PFSK-1 (cell line): Measurements from ENCODE around the gene ERP27.

ENCODE experiments used
- FOXP2 ChIP-seq: optimal IDR thresholded peaks from 2 replicates; pipeline ENCODE3; 2011; ENCODE audit warnings: borderline replicate concordance, control low read depth, inconsistent platforms; ENCODE audit not compliant: insufficient read depth; ENCODE audit errors: extremely low read length, extremely low read depth
- POLR2AphosphoS5 ChIP-seq: IDR thresholded peaks from 2 replicates; pipeline ENCODE4 v1.6.1; 2012; ENCODE audit warnings: low read depth, mild to moderate bottlenecking, control low read depth, low read length, moderate library complexity
- REST ChIP-seq, 2 experiments: IDR thresholded peaks; 2 replicates each; pipeline versions ENCODE4 v1.6.1 to v1.8.0; 2011 to 2012; ENCODE audit warnings: low read depth in 2 of 2, low read length in 2 of 2, control low read depth in 1 of 2, inconsistent platforms in 1 of 2, mild to moderate bottlenecking in 1 of 2, moderate library complexity in 1 of 2; ENCODE audit not compliant: insufficient read depth in 1 of 2
- SIN3A ChIP-seq: IDR thresholded peaks from 2 replicates; pipeline ENCODE4 v1.6.1; 2012; ENCODE audit warnings: mild to moderate bottlenecking, low read length, moderate library complexity, borderline replicate concordance; ENCODE audit not compliant: insufficient read depth
- TAF1 ChIP-seq: IDR thresholded peaks from 2 replicates; pipeline ENCODE4 v1.6.1; 2012; ENCODE audit warnings: low read length, control low read depth, borderline replicate concordance; ENCODE audit not compliant: insufficient read depth

Gene ERP27

GRCh38 chr12:14957551-14958168 is 19.3 kb upstream of the ERP27 start:
- TF ChIP-seq FOXP2: no peak
- TF ChIP-seq REST (IDR thresholded peaks at IDR 0.05; ENCODE audit: insufficient read depth in 1 of 2, low read depth in 2 of 2, low read length in 2 of 2): no peak
- no peak for TF ChIP-seq TAF1
- no peak for TF ChIP-seq SIN3A
- TF ChIP-seq POLR2AphosphoS5: no peak

GRCh38 chr12:14956905-14957304 is 18.6 kb upstream of the ERP27 start:
- TF ChIP-seq REST (IDR thresholded peaks at IDR 0.05; ENCODE audit: insufficient read depth in 1 of 2, low read depth in 2 of 2, low read length in 2 of 2): no peak
- no peak for TF ChIP-seq FOXP2
- TF ChIP-seq SIN3A: no peak
- TF ChIP-seq TAF1: no peak
- no peak for TF ChIP-seq POLR2AphosphoS5

- no peak for TF ChIP-seq FOXP2
- TF ChIP-seq POLR2AphosphoS5: no peak
- TF ChIP-seq TAF1: no peak
- no peak for TF ChIP-seq SIN3A
- no peak for TF ChIP-seq REST (IDR thresholded peaks at IDR 0.05; ENCODE audit: insufficient read depth in 1 of 2, low read depth in 2 of 2, low read length in 2 of 2)
These were observed 17.9 kb upstream of the ERP27 start for GRCh38 chr12:14956024-14956891.

GRCh38 chr12:14954269-14954668 is 15.9 kb upstream of the ERP27 start:
- TF ChIP-seq FOXP2: no peak
- TF ChIP-seq POLR2AphosphoS5: no peak
- no peak for TF ChIP-seq TAF1
- TF ChIP-seq REST (IDR thresholded peaks at IDR 0.05; ENCODE audit: insufficient read depth in 1 of 2, low read depth in 2 of 2, low read length in 2 of 2): no peak
- no peak for TF ChIP-seq SIN3A

GRCh38 chr12:14953752-14954151 is 15.4 kb upstream of the ERP27 start:
- TF ChIP-seq TAF1: no peak
- TF ChIP-seq REST (IDR thresholded peaks at IDR 0.05; ENCODE audit: insufficient read depth in 1 of 2, low read depth in 2 of 2, low read length in 2 of 2): no peak
- no peak for TF ChIP-seq FOXP2
- no peak for TF ChIP-seq POLR2AphosphoS5
- TF ChIP-seq SIN3A: no peak
